Activated T-helper 2 cell treated with anti-CD3 and anti-CD28 coated beads, Interferon-gamma antibody, Interleukin-2, Interleukin-4, amounts not matched to agents 10 μg/mL and 5 μg/mL and 100 μg/mL, durations not matched to agents 14 hours and 24 hours and 36 hours (primary cell): ENCODE measurements around the gene NRG3. TPM values are rescaled to one million over a fixed set of nuclear protein-coding genes. Genes with fewer than 3 reads are reported as not detected.

Experiments
- DNase-seq: peaks from one replicate; pipeline ENCODE4 v3.0.0; 2021; ENCODE audit warnings: low spot score
- H3K27ac Mint-ChIP-seq: one replicate; pipeline ENCODE4 v1.8.0; 2021; ENCODE audit warnings: mixed read lengths
- H3K27me3 Mint-ChIP-seq: one replicate; pipeline ENCODE4 v1.8.0; 2021; ENCODE audit warnings: low read depth, mixed read lengths
- H3K36me3 Mint-ChIP-seq: one replicate; pipeline ENCODE4 v1.8.0; 2021; ENCODE audit warnings: low read depth, mixed read lengths
- H3K4me1 Mint-ChIP-seq: one replicate; pipeline ENCODE4 v1.8.0; 2021; ENCODE audit warnings: low read depth, mixed read lengths
- H3K4me3 Mint-ChIP-seq: one replicate; pipeline ENCODE4 v1.8.0; 2021; ENCODE audit warnings: low read depth, mild to moderate bottlenecking, moderate library complexity, mixed read lengths
- H3K9me3 Mint-ChIP-seq: one replicate; pipeline ENCODE4 v1.8.0; 2021; ENCODE audit warnings: mixed read lengths
- intact Hi-C: fragments of 100-400 bp; cut with micrococcal nuclease; formaldehyde crosslinking; loops from one replicate; pipeline ENCODE4 v1.15.1; 2023
- total RNA-seq: library from RNA; stranded (reverse); gene quantifications from 2 replicates; pipeline ENCODE4 v1.2.3, GENCODE V29; 2022

Gene NRG3
- total RNA-seq, 1 donor from 2014 or later: not detected

- intact Hi-C loops: no loop called here
- no peaks in the 10 kb centered on the region for H3K4me1 Mint-ChIP-seq
- no peak overlapping the region for H3K27ac Mint-ChIP-seq
- no peak overlapping the region for H3K4me3 Mint-ChIP-seq
- no peaks in the 10 kb centered on the region for H3K27me3 Mint-ChIP-seq
- no peak for DNase-seq
- H3K9me3 Mint-ChIP-seq: peaks cover 12% of the 10 kb centered on the region
- H3K36me3 Mint-ChIP-seq: no peaks in the 10 kb centered on the region
Measured at GRCh38 chr10:82254237-82254636, 379.2 kb downstream of the NRG3 start.

- Mint-ChIP-seq H3K4me1 (no peaks in the 10 kb centered on the region), H3K4me3 (no peak overlapping the region), H3K27ac (no peak overlapping the region), H3K36me3 (no peaks in the 10 kb centered on the region), H3K9me3 (peaks cover 19% of the 10 kb centered on the region), H3K27me3 (no peaks in the 10 kb centered on the region)
- DNase-seq: no peak
- intact Hi-C loops: no loop called here
Measured at GRCh38 chr10:82256275-82256674, 381.3 kb downstream of the NRG3 start.

GRCh38 chr10:82266438-82266837 is 391.4 kb downstream of the NRG3 start:
- Mint-ChIP-seq H3K27ac (no peak overlapping the region), H3K4me3 (no peak overlapping the region), H3K36me3 (no peaks in the 10 kb centered on the region), H3K4me1 (no peaks in the 10 kb centered on the region), H3K9me3 (peaks cover 32% of the 10 kb centered on the region), H3K27me3 (no peaks in the 10 kb centered on the region)
- no peak for DNase-seq
- intact Hi-C loops: no loop called here

- Mint-ChIP-seq H3K36me3 (no peaks in the 10 kb centered on the region), H3K4me1 (no peaks in the 10 kb centered on the region), H3K27me3 (no peaks in the 10 kb centered on the region), H3K4me3 (no peak overlapping the region), H3K9me3 (peaks cover 33% of the 10 kb centered on the region), H3K27ac (no peak overlapping the region)
- intact Hi-C loops: no loop called here
- DNase-seq: no peak
Measured at GRCh38 chr10:82267014-82267413, 392.0 kb downstream of the NRG3 start.

- intact Hi-C loops: no loop called here
- H3K4me1 Mint-ChIP-seq: no peaks in the 10 kb centered on the region
- no peaks in the 10 kb centered on the region for H3K36me3 Mint-ChIP-seq
- no peaks in the 10 kb centered on the region for H3K27me3 Mint-ChIP-seq
- no peak overlapping the region for H3K27ac Mint-ChIP-seq
- no peak overlapping the region for H3K4me3 Mint-ChIP-seq
- peaks cover 33% of the 10 kb centered on the region for H3K9me3 Mint-ChIP-seq
- no peak for DNase-seq
Measured at GRCh38 chr10:82267465-82267864, 392.5 kb downstream of the NRG3 start.

GRCh38 chr10:82267960-82268359 is 393.0 kb downstream of the NRG3 start:
- Mint-ChIP-seq H3K4me3 (no peak overlapping the region), H3K36me3 (no peaks in the 10 kb centered on the region), H3K4me1 (no peaks in the 10 kb centered on the region), H3K27ac (no peak overlapping the region), H3K9me3 (peaks cover 33% of the 10 kb centered on the region), H3K27me3 (no peaks in the 10 kb centered on the region)
- intact Hi-C loops: no loop called here
- DNase-seq: no peak

GRCh38 chr10:82277591-82277990 is 402.6 kb downstream of the NRG3 start:
- H3K36me3 Mint-ChIP-seq: no peaks in the 10 kb centered on the region
- H3K27me3 Mint-ChIP-seq: no peaks in the 10 kb centered on the region
- no peak for DNase-seq
- intact Hi-C loops: no loop called here
- no peaks in the 10 kb centered on the region for H3K9me3 Mint-ChIP-seq
- no peak overlapping the region for H3K27ac Mint-ChIP-seq
- H3K4me3 Mint-ChIP-seq: no peak overlapping the region
- H3K4me1 Mint-ChIP-seq: no peaks in the 10 kb centered on the region

- no peak for DNase-seq
- intact Hi-C loops: no loop called here
- no peaks in the 10 kb centered on the region for H3K27me3 Mint-ChIP-seq
- H3K27ac Mint-ChIP-seq: no peak overlapping the region
- H3K36me3 Mint-ChIP-seq: no peaks in the 10 kb centered on the region
- H3K9me3 Mint-ChIP-seq: peaks cover 4% of the 10 kb centered on the region
- no peaks in the 10 kb centered on the region for H3K4me1 Mint-ChIP-seq
- no peak overlapping the region for H3K4me3 Mint-ChIP-seq
Measured at GRCh38 chr10:82278401-82279182, 403.6 kb downstream of the NRG3 start.

- DNase-seq: no peak
- Mint-ChIP-seq H3K27me3 (no peaks in the 10 kb centered on the region), H3K4me3 (no peak overlapping the region), H3K4me1 (no peaks in the 10 kb centered on the region), H3K9me3 (peaks cover 19% of the 10 kb centered on the region), H3K36me3 (no peaks in the 10 kb centered on the region), H3K27ac (no peak overlapping the region)
- intact Hi-C loops: no loop called here
Measured at GRCh38 chr10:82282782-82283456, 407.9 kb downstream of the NRG3 start.

GRCh38 chr10:82284180-82284579 is 409.2 kb downstream of the NRG3 start:
- intact Hi-C loops: no loop called here
- Mint-ChIP-seq H3K27ac (no peak overlapping the region), H3K27me3 (no peaks in the 10 kb centered on the region), H3K9me3 (peaks cover 19% of the 10 kb centered on the region), H3K4me3 (no peak overlapping the region), H3K4me1 (no peaks in the 10 kb centered on the region), H3K36me3 (no peaks in the 10 kb centered on the region)
- DNase-seq: no peak

GRCh38 chr10:82288461-82288881 is 413.5 kb downstream of the NRG3 start:
- H3K4me3 Mint-ChIP-seq: no peak overlapping the region
- H3K36me3 Mint-ChIP-seq: no peaks in the 10 kb centered on the region
- H3K9me3 Mint-ChIP-seq: peaks cover 15% of the 10 kb centered on the region
- no peaks in the 10 kb centered on the region for H3K27me3 Mint-ChIP-seq
- H3K27ac Mint-ChIP-seq: no peak overlapping the region
- no peak for DNase-seq
- intact Hi-C loops: no loop called here
- H3K4me1 Mint-ChIP-seq: no peaks in the 10 kb centered on the region

- H3K9me3 Mint-ChIP-seq: peaks cover 13% of the 10 kb centered on the region
- H3K27me3 Mint-ChIP-seq: no peaks in the 10 kb centered on the region
- no peaks in the 10 kb centered on the region for H3K36me3 Mint-ChIP-seq
- DNase-seq: no peak
- intact Hi-C loops: no loop called here
- no peak overlapping the region for H3K27ac Mint-ChIP-seq
- H3K4me1 Mint-ChIP-seq: no peaks in the 10 kb centered on the region
- H3K4me3 Mint-ChIP-seq: no peak overlapping the region
Measured at GRCh38 chr10:82289945-82290344, 415.0 kb downstream of the NRG3 start.

GRCh38 chr10:82294874-82295378 is 419.9 kb downstream of the NRG3 start:
- Mint-ChIP-seq H3K4me3 (no peak overlapping the region), H3K4me1 (no peaks in the 10 kb centered on the region), H3K9me3 (peaks cover 9% of the 10 kb centered on the region), H3K27me3 (no peaks in the 10 kb centered on the region), H3K36me3 (no peaks in the 10 kb centered on the region), H3K27ac (no peak overlapping the region)
- DNase-seq: no peak
- intact Hi-C loops: no loop called here
